Esophagus squamous epithelium (tissue), 4 donors: ENCODE measurements around the gene TBC1D22B.

Experiments used
- CTCF ChIP-seq, 6 experiments: fragments of 450-650 bp in 4 of 6; fragments of 200-600 bp in 2 of 6; sonication (generic) in 2 of 6; IDR thresholded peaks; one replicate each; pipeline ENCODE4 v1.5.1; 2016 to 2019; ENCODE audit warnings: antibody characterized with exemption in 6 of 6, mild to moderate bottlenecking in 4 of 6, moderate library complexity in 4 of 6
- POLR2A ChIP-seq, 4 donors: fragments of 450-650 bp; IDR thresholded peaks; one replicate each; pipeline ENCODE4 v1.6.1; 2017; ENCODE audit warnings: antibody characterized with exemption in 4 of 4, mild to moderate bottlenecking in 4 of 4, moderate library complexity in 3 of 4

GRCh38 chr6:37208793-37209192 is 48.8 kb upstream of the TBC1D22B start:
- TF ChIP-seq CTCF (IDR thresholded peaks at IDR 0.05) = no peak
- no peak for TF ChIP-seq POLR2A (IDR thresholded peaks at IDR 0.05)
